Measurements from ENCODE around the gene HOXB7.

Gene HOXB7

DNA sequence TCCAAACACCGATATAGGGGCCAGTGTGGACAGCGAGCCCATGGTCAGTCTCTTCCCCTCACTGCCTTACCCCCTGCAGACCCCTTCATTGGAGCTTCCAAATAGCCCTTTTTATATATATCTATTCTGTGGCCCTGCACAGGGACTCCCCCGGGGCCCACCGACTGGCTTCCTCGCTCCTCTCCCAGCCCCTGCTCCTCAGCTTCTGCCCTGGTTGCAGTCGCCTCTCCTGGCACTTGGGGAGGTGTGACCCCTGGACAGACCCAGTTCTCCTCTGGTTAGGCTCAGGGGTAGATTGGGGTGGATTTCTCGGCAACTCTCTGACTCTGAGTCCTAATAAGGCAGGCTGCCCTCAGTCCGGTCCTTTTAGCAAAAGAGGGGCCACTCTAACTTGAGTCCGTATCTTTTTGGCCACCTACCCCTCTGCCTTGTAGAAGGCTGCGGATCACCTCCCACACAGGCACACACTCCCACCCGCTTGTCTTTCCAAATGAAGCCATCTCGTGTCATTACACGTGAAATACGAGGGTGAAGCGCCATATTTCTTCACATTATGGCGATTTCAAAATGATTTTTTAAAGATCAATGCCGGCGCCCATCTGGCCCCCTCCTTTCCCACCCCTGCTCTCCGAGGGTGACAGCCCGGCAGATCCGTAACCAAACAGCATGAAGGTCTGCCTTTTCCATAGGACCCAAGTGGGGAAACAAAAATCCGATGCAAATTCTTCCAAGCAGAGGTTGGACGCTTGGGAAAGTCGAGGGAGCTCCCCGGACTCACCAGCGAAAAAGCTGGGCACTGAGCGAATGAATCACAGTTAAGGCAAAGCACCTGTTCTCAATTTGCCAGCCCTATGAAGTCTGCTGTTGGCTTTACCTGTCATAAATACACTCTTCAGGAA is 17.1 kb upstream of the HOXB7 start:
- Histone ChIP-seq H3K36me3 (ENCODE audit: control insufficient read depth, insufficient read depth, low read length) (no peaks in the 10 kb centered on the region), H3K27ac (ENCODE audit: low read depth, low read length, severe bottlenecking) (peak overlapping the region; percentile 16), H3K9me3 (ENCODE audit: control insufficient read depth, low read length) (no peaks in the 10 kb centered on the region), H3K4me3 (ENCODE audit: extremely low read depth, insufficient read depth, low read length, poor library complexity, severe bottlenecking) (no peak overlapping the region), H3K4me1 (ENCODE audit: control insufficient read depth, insufficient read depth, low read length, poor library complexity, severe bottlenecking) (peaks cover 5% of the 10 kb centered on the region)
- WGBS, 2 experiments (ENCODE audit: insufficient coverage in 2 of 2) = 13 to 15% methylated on average over 23 to 24 of the region's 27 CpGs

DNA sequence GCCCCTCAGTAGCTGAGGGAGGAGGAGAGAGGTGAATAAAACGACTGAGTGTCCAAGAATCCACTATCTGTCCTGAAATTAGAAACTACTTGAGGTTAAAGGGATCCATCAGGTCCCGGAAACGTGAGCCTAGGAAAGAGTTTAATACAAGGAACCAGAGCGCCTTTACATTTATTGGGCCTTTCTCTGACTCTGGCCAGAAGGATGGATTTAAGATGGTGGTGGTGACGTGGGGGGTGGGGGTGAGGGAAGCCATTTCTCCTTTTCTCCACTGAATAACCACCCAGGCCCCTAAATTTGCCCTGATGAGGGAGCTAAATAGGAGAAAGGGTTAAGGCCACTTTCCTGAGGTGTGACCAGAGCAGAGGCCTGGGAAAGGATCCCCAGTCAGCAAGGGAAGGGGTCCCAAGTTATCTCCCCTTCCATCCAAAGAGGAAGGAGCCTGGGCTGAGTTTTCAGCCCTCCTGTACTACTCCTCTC is 16.3 kb upstream of the HOXB7 start:
- 9 to 11% methylated on average over 3 to 4 of the region's 5 CpGs for WGBS, 2 experiments (ENCODE audit: insufficient coverage in 2 of 2)
- H3K4me1 ChIP-seq (ENCODE audit: control insufficient read depth, insufficient read depth, low read length, poor library complexity, severe bottlenecking) = peaks cover 5% of the 10 kb centered on the region
- peak overlapping the region; percentile 22 for H3K4me3 ChIP-seq (ENCODE audit: extremely low read depth, insufficient read depth, low read length, poor library complexity, severe bottlenecking)
- peak overlapping the region; percentile 51 for H3K27ac ChIP-seq (ENCODE audit: low read depth, low read length, severe bottlenecking)
- H3K36me3 ChIP-seq (ENCODE audit: control insufficient read depth, insufficient read depth, low read length) = no peaks in the 10 kb centered on the region
- no peaks in the 10 kb centered on the region for H3K9me3 ChIP-seq (ENCODE audit: control insufficient read depth, low read length)

DNA sequence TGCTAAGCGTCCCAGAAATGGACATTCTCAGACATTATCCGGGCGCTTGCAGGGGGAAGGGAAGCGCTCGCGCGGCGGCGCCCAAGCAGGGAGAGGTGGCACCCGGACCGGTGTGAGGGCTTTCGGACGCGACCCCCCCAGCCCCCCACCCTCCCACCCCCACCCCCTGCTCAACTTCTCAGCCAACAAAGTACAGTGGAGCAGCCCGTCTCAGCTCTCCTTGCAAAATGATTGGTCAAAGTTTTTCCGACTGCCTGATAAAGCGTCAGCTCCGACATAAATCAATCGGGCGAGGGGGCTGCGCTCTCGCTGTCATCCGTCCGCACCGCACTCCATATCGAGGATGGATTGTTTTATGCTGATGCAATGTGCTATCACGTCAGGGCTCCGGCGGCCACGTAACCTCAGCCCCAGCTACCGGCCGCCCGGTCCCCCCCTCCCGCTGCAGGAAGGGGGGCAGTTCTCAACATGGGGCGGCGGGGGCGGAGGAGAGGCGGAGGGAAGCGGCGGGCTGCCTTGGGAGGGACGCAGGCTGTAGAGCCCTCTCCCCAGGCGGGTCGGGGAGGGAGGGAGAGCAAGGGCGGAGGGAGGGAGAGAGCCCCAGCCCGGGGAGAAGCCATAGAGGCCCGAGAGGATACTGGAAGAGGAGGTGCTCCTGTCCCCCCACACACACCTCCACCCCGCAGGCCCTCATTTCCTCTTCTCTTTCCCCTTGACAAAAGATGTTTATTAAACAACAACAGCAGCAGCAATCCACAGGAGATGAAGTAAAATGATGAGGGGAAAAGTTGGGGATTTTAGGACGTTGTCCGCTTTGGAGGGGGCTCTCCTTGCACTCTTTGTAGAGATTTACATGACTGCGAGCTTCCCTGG is 15.7 kb upstream of the HOXB7 start, which contains the start of gene HOXB9:
TSS of gene HOXB9 (minus strand) at position 114 of the 873 bp plus-strand sequence. CDS start at position 25, 89 bp downstream.
- Histone ChIP-seq H3K36me3 (ENCODE audit: control insufficient read depth, insufficient read depth, low read length) (no peaks in the 10 kb centered on the region), H3K9me3 (ENCODE audit: control insufficient read depth, low read length) (no peaks in the 10 kb centered on the region), H3K4me3 (ENCODE audit: extremely low read depth, insufficient read depth, low read length, poor library complexity, severe bottlenecking) (peak within 1 kb of the TSS; percentile 34), H3K4me1 (ENCODE audit: control insufficient read depth, insufficient read depth, low read length, poor library complexity, severe bottlenecking) (peaks cover 5% of the 10 kb centered on the region), H3K27ac (ENCODE audit: low read depth, low read length, severe bottlenecking) (peak within 1 kb of the TSS; percentile 64)
- 0 to 1% methylated on average over 13 to 31 of the region's 50 CpGs for WGBS, 2 experiments (ENCODE audit: insufficient coverage in 2 of 2)

DNA sequence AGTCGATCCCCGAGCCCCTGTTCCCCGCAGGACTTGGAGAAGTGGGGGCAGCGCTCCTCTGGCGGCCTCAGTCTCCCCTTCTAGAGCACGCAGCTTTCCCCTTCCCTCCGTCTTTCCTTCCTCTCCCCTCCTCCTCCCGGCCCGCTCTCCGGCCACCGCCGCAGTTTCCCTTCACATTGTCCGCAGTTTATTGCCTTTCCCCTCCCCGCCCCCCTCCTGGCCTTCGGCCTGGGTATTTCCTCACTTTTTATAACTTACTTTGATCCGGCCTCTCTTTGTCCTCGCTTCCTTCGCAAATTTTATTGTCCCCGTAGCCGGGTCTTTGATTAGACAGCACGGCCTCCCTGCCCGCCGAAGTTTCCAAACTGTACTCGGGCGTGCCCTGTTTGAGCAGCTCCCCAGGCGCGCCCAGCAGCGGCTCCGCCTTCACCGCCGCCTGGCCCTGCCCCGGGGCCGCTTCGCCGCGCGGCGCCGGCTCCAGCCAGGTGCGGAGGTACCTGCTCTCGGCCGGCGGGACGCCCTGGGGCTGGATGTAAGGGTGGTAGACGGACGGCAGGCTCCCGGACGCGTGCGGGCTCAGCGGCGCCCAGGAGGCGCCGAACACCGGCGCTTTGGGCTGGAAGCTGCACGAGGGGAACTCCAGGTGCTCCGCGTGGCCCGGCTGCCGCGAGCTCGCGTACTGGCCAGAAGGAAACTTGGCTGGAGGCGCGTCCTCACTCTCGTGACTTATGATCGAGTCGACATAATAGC is 14.9 kb upstream of the HOXB7 start:
- Histone ChIP-seq H3K4me3 (ENCODE audit: extremely low read depth, insufficient read depth, low read length, poor library complexity, severe bottlenecking) (peak overlapping the region; percentile 34), H3K4me1 (ENCODE audit: control insufficient read depth, insufficient read depth, low read length, poor library complexity, severe bottlenecking) (peaks cover 5% of the 10 kb centered on the region), H3K27ac (ENCODE audit: low read depth, low read length, severe bottlenecking) (peak overlapping the region; percentile 64), H3K9me3 (ENCODE audit: control insufficient read depth, low read length) (no peaks in the 10 kb centered on the region), H3K36me3 (ENCODE audit: control insufficient read depth, insufficient read depth, low read length) (no peaks in the 10 kb centered on the region)
- 0% methylated on average over 55 to 65 of the region's 69 CpGs for WGBS, 2 experiments (ENCODE audit: insufficient coverage in 2 of 2)

DNA sequence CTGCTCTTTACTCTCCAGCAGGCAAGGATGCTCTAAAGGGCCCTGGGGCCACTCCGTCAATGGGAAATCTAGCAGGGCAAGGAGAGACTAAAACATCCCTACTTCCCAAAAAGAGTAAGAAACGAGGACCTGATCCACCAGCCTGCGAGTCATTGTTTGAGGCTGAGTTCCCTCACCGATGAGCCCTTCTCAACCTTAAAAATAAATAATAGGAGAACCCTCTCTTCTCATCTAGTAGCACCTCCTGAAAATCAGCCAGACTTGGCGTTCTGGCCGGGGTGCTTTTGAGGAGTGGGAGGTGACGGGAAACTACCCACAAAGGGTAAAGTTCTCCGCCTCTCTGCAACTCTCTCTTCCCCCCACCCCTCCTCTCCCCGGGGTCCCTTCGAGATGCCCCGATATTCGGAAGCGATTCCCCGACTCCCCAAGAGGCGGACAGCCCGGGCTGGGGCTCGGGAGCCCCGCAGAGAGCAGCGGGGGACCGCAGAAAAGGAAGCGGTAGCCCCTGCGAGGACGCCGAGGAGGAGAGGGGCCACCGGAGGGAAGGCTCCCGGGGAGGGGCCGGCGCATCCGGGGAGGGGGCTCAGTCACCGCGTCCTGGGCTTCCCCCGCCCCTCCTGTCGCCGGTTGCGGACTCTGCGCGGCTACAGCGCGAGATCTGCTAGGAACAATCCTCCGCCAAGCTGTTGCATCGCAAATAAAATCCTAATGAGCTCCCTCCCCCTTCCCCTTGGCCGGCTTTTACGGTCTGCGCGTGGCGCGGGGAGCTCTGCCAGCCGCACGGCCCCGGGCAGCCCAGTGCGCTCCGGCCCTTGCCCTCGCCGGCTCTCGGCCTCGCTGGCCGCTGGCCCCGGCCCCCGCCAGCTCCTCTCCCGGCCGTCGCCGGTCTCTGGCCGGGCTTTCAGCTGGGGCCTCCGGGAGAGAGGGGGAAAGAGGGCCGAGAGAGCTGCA is 14.0 kb upstream of the HOXB7 start:
- peak overlapping the region; percentile 34 for H3K4me3 ChIP-seq (ENCODE audit: extremely low read depth, insufficient read depth, low read length, poor library complexity, severe bottlenecking)
- H3K4me1 ChIP-seq (ENCODE audit: control insufficient read depth, insufficient read depth, low read length, poor library complexity, severe bottlenecking) = peaks cover 5% of the 10 kb centered on the region
- WGBS, 2 experiments (ENCODE audit: insufficient coverage in 2 of 2) = 0 to 1% methylated on average over 32 to 33 of the region's 66 CpGs

DNA sequence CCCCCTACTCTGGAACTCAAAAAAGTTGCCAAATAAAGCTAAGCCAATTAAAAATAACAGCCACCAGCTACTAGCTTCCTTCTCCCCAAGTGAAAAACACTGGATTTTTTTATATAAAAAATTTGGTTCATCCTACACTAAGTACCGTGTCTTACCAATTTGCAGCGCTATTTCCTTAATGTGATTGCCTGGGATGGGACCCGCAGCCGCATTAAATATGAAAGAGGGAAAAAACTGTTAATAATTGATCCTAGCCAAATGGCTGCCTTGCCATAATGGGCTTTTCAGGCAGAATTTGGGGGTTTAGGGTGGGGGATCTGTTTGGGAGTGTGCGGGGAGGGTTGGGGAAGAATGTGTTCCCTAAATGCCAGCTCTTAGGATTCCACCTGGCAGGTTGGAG is 13.3 kb upstream of the HOXB7 start:
- peak overlapping the region; percentile 9 for H3K4me3 ChIP-seq (ENCODE audit: extremely low read depth, insufficient read depth, low read length, poor library complexity, severe bottlenecking)
- H3K27ac ChIP-seq (ENCODE audit: low read depth, low read length, severe bottlenecking) = no peak overlapping the region
- no peaks in the 10 kb centered on the region for H3K9me3 ChIP-seq (ENCODE audit: control insufficient read depth, low read length)
- H3K36me3 ChIP-seq (ENCODE audit: control insufficient read depth, insufficient read depth, low read length) = no peaks in the 10 kb centered on the region
- 9% methylated on average over 1 of the region's 5 CpGs; no CpG with 5 or more reads in 1 of the 2 experiments for WGBS, 2 experiments (ENCODE audit: insufficient coverage in 2 of 2)
- peaks cover 5% of the 10 kb centered on the region for H3K4me1 ChIP-seq (ENCODE audit: control insufficient read depth, insufficient read depth, low read length, poor library complexity, severe bottlenecking)

More for the DNA sequence above, 14.0 kb upstream of the HOXB7 start:
- Histone ChIP-seq H3K27ac (ENCODE audit: low read depth, low read length, severe bottlenecking) (peak overlapping the region; percentile 64), H3K9me3 (ENCODE audit: control insufficient read depth, low read length) (no peaks in the 10 kb centered on the region), H3K36me3 (ENCODE audit: control insufficient read depth, insufficient read depth, low read length) (no peaks in the 10 kb centered on the region)

DNA sequence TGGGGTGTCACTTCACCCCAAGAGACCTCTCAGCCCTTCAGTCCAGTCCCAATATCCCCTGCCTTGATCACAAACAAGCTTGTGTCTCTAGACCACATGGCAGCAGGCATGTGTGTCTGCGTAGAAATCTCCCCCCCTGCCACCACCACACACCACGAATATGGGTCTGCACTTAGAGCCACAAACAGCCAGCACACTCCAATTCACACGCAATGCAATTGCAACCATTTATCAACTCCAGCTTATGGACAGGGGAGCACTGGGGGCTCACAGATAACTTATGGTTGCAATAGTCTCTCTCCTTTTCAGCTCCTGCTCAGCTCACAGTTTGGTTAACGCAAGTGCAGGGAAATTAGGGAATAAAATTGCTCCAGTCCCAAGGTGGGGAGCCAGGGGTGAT is 12.8 kb upstream of the HOXB7 start:
- H3K36me3 ChIP-seq (ENCODE audit: control insufficient read depth, insufficient read depth, low read length) = no peaks in the 10 kb centered on the region
- 8 to 19% methylated on average over 2 to 3 of the region's 4 CpGs for WGBS, 2 experiments (ENCODE audit: insufficient coverage in 2 of 2)
- H3K27ac ChIP-seq (ENCODE audit: low read depth, low read length, severe bottlenecking) = no peak overlapping the region
- H3K4me1 ChIP-seq (ENCODE audit: control insufficient read depth, insufficient read depth, low read length, poor library complexity, severe bottlenecking) = peaks cover 10% of the 10 kb centered on the region
- H3K9me3 ChIP-seq (ENCODE audit: control insufficient read depth, low read length) = no peaks in the 10 kb centered on the region
- peak overlapping the region; percentile 9 for H3K4me3 ChIP-seq (ENCODE audit: extremely low read depth, insufficient read depth, low read length, poor library complexity, severe bottlenecking)

DNA sequence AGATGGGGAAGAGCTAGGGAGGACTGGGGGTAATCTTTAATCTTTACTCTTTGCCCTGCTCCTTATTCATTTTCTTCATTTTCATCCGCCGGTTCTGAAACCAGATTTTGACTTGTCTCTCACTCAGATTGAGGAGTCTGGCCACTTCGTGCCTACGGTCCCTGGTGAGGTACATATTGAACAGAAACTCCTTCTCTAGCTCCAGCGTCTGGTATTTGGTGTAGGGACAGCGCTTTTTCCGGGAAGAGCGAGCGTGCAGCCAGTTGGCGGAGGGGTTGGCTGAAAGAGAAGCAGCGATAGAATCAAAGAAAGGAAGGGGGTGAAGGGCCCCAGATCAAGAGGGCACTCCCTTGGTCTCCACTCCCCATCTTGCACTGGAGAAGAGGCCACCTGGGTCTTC is 12.0 kb upstream of the HOXB7 start:
- Histone ChIP-seq H3K27ac (ENCODE audit: low read depth, low read length, severe bottlenecking) (no peak overlapping the region), H3K36me3 (ENCODE audit: control insufficient read depth, insufficient read depth, low read length) (no peaks in the 10 kb centered on the region), H3K9me3 (ENCODE audit: control insufficient read depth, low read length) (no peaks in the 10 kb centered on the region), H3K4me1 (ENCODE audit: control insufficient read depth, insufficient read depth, low read length, poor library complexity, severe bottlenecking) (peaks cover 10% of the 10 kb centered on the region), H3K4me3 (ENCODE audit: extremely low read depth, insufficient read depth, low read length, poor library complexity, severe bottlenecking) (no peak overlapping the region)
- WGBS, 2 experiments (ENCODE audit: insufficient coverage in 2 of 2) = 9 to 14% methylated on average over 9 to 11 of the region's 11 CpGs

DNA sequence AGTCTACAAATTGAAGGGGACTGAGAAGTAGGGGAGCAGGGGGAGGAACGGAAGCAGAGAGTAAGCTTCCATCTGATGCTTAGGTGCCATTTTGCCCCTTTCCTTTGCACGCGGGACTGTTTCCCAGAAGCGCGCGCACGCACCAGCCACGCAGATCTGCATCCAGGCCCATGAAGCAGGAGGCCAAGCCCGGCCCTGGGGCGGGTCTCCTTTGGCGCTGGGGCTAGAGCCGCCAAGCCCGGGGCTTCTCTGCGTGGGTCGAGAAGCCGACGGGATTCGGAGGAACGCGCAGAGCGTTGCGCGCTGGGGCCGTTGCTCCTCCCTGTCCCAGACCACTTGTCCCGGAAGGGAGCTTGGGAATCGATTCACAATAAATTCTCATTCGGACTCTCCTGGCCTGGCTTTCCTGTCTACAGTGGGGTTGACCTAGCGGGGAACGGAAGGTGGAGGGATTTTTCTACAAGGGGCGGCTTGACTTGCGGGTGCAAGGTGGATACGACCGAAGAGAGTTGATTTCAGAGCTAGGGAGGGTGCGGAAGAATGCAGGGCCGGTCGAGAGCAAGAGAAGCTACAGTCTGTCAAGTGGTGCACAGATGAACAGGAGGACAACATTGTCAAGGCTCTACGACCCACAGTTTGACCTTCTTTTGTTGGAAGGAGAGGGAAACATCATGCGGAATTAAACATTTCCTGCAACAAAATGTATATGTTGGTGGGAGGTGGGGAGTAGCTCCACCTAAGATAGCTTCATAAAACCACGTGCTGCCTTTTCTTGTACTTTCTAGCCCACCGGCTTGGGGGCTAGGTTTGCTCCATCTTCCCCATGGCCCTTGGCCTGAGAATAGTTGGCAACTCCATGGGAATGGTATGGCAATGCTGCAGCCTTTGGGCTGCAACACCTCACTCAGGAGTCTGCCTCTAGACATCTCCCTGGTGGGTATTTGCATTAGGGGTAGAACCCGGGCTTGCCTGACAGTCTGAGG is 10.9 kb upstream of the HOXB7 start:
- Histone ChIP-seq H3K27ac (ENCODE audit: low read depth, low read length, severe bottlenecking) (no peak overlapping the region), H3K4me1 (ENCODE audit: control insufficient read depth, insufficient read depth, low read length, poor library complexity, severe bottlenecking) (peaks cover 10% of the 10 kb centered on the region), H3K36me3 (ENCODE audit: control insufficient read depth, insufficient read depth, low read length) (no peaks in the 10 kb centered on the region), H3K9me3 (ENCODE audit: control insufficient read depth, low read length) (no peaks in the 10 kb centered on the region), H3K4me3 (ENCODE audit: extremely low read depth, insufficient read depth, low read length, poor library complexity, severe bottlenecking) (no peak overlapping the region)
- 6 to 8% methylated on average over 34 to 36 of the region's 41 CpGs for WGBS, 2 experiments (ENCODE audit: insufficient coverage in 2 of 2)

Data from mesodermal cell (in vitro differentiated cells).